ENCODE results near the gene CACHD1. TPM values are rescaled to one million over a fixed set of nuclear protein-coding genes. Genes with fewer than 3 reads are reported as not detected.

The CACHD1 gene
- total RNA-seq, 1 experiment from 2014 or later: 16.6 TPM

- peaks cover 9% of the 10 kb centered on the region; the same call in 1 of the 2 replicates for H3K4me1 ChIP-seq
- H3K9me3 ChIP-seq: no peaks in the 10 kb centered on the region
- intact Hi-C loops (cut with micrococcal nuclease; ENCODE audit: unreplicated experiment): no loop called here
- H3K27me3 ChIP-seq (replicated peaks; ENCODE audit: control insufficient read depth, insufficient read depth, low read length): no peaks in the 10 kb centered on the region
- Mint-ChIP-seq H3K27ac (ENCODE audit: unreplicated experiment) (no peak overlapping the region), H3K27me3 (ENCODE audit: insufficient read depth, unreplicated experiment) (no peaks in the 10 kb centered on the region), H3K36me3 (ENCODE audit: insufficient read depth, unreplicated experiment) (no peaks in the 10 kb centered on the region), H3K4me1 (ENCODE audit: low read depth, unreplicated experiment) (peaks cover 7% of the 10 kb centered on the region), H3K9me3 (ENCODE audit: unreplicated experiment) (no peaks in the 10 kb centered on the region), H3K4me3 (ENCODE audit: unreplicated experiment) (no peak overlapping the region)
- no peak for TF ChIP-seq CTCF (IDR thresholded peaks at IDR 0.05; ENCODE audit: insufficient read depth in 1 of 2, low read depth in 1 of 2, low read length in 1 of 2, severe bottlenecking in 1 of 2, unreplicated experiment in 1 of 2)
- H3K4me3 ChIP-seq (ENCODE audit: low read depth, low read length): no peak overlapping the region
- CTCF ChIA-PET: no interaction called here
- no TSS peak for BruUV-seq (replicated peaks)
- POLR2A ChIA-PET: interaction anchor here (0.6 kb wide), 1 partner anchor 67 kb away, joined by 3 read pairs; no protein-coding TSS in a partner anchor
- no peaks in the 10 kb centered on the region for H3K36me3 ChIP-seq (ENCODE audit: control insufficient read depth, insufficient read depth, low read length)
- DNase-seq: no peak
Measured at GRCh38 chr1:64427879-64428278, 42.0 kb upstream of the CACHD1 start.

- Histone ChIP-seq H3K4me3 (ENCODE audit: low read depth, low read length) (no peak overlapping the region), H3K9me3 (no peaks in the 10 kb centered on the region), H3K4me1 (no peaks in the 10 kb centered on the region), H3K27me3 (replicated peaks; ENCODE audit: control insufficient read depth, insufficient read depth, low read length) (no peaks in the 10 kb centered on the region), H3K36me3 (ENCODE audit: control insufficient read depth, insufficient read depth, low read length) (no peaks in the 10 kb centered on the region)
- no peak for TF ChIP-seq CTCF (IDR thresholded peaks at IDR 0.05; ENCODE audit: insufficient read depth in 1 of 2, low read depth in 1 of 2, low read length in 1 of 2, severe bottlenecking in 1 of 2, unreplicated experiment in 1 of 2)
- no peak overlapping the region for H3K27ac Mint-ChIP-seq (ENCODE audit: unreplicated experiment)
- POLR2A ChIA-PET: no interaction called here
- H3K27me3 Mint-ChIP-seq (ENCODE audit: insufficient read depth, unreplicated experiment): no peaks in the 10 kb centered on the region
- CTCF ChIA-PET: no interaction called here
- no peak for DNase-seq
- H3K4me3 Mint-ChIP-seq (ENCODE audit: unreplicated experiment): no peak overlapping the region
- intact Hi-C loops (cut with micrococcal nuclease; ENCODE audit: unreplicated experiment): no loop called here
- BruUV-seq (replicated peaks): no TSS peak
- H3K9me3 Mint-ChIP-seq (ENCODE audit: unreplicated experiment): no peaks in the 10 kb centered on the region
- no peaks in the 10 kb centered on the region for H3K36me3 Mint-ChIP-seq (ENCODE audit: insufficient read depth, unreplicated experiment)
- H3K4me1 Mint-ChIP-seq (ENCODE audit: low read depth, unreplicated experiment): no peaks in the 10 kb centered on the region
Measured at GRCh38 chr1:64433308-64433707, 36.6 kb upstream of the CACHD1 start.

- Histone ChIP-seq H3K4me3 (ENCODE audit: low read depth, low read length) (no peak overlapping the region), H3K27me3 (replicated peaks; ENCODE audit: control insufficient read depth, insufficient read depth, low read length) (no peaks in the 10 kb centered on the region), H3K36me3 (ENCODE audit: control insufficient read depth, insufficient read depth, low read length) (no peaks in the 10 kb centered on the region), H3K9me3 (no peaks in the 10 kb centered on the region), H3K4me1 (no peaks in the 10 kb centered on the region)
- BruUV-seq (replicated peaks): no TSS peak
- POLR2A ChIA-PET: no interaction called here
- no peak for DNase-seq
- CTCF ChIA-PET: no interaction called here
- Mint-ChIP-seq H3K4me3 (ENCODE audit: unreplicated experiment) (no peak overlapping the region), H3K4me1 (ENCODE audit: low read depth, unreplicated experiment) (no peaks in the 10 kb centered on the region), H3K9me3 (ENCODE audit: unreplicated experiment) (no peaks in the 10 kb centered on the region), H3K27ac (ENCODE audit: unreplicated experiment) (no peak overlapping the region), H3K36me3 (ENCODE audit: insufficient read depth, unreplicated experiment) (no peaks in the 10 kb centered on the region), H3K27me3 (ENCODE audit: insufficient read depth, unreplicated experiment) (no peaks in the 10 kb centered on the region)
- no peak for TF ChIP-seq CTCF (IDR thresholded peaks at IDR 0.05; ENCODE audit: insufficient read depth in 1 of 2, low read depth in 1 of 2, low read length in 1 of 2, severe bottlenecking in 1 of 2, unreplicated experiment in 1 of 2)
- intact Hi-C loops (cut with micrococcal nuclease; ENCODE audit: unreplicated experiment): no loop called here
Measured at GRCh38 chr1:64433747-64434146, 36.2 kb upstream of the CACHD1 start.
